ENCODE results near the gene PLAAT2.

Gene PLAAT2

GRCh38 chr11:63518548-63518947 lies 44.6 kb downstream of the PLAAT2 start:
- DNase-seq (ENCODE audit: low read depth) = no peak

GRCh38 chr11:63517156-63517555 lies 46.0 kb downstream of the PLAAT2 start:
- DNase-seq (ENCODE audit: low read depth) = no peak

DNA sequence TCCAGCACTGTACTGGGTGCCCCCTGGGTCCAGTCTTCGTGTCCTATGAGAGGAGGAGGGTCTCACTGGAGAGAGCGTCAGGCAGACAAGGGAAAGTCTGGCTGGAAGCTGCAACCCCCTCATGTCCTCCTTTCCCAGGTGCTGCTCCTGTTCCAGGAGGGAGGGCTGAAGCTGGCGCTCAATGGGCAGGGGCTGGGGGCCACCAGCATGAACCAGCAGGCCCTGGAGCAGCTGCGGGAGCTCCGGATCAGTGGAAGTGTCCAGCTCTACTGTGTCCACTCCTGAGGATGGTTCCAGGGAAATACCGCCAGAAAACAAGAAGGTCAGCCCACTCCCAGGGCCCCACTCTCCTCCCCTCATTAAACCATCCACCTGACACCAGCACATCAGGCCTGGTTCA lies 47.1 kb downstream of the PLAAT2 start:
- DNase-seq (ENCODE audit: low read depth) = no peak

GRCh38 chr11:63512816-63513215 lies 50.4 kb downstream of the PLAAT2 start:
- no peak for DNase-seq (ENCODE audit: low read depth)

DNA sequence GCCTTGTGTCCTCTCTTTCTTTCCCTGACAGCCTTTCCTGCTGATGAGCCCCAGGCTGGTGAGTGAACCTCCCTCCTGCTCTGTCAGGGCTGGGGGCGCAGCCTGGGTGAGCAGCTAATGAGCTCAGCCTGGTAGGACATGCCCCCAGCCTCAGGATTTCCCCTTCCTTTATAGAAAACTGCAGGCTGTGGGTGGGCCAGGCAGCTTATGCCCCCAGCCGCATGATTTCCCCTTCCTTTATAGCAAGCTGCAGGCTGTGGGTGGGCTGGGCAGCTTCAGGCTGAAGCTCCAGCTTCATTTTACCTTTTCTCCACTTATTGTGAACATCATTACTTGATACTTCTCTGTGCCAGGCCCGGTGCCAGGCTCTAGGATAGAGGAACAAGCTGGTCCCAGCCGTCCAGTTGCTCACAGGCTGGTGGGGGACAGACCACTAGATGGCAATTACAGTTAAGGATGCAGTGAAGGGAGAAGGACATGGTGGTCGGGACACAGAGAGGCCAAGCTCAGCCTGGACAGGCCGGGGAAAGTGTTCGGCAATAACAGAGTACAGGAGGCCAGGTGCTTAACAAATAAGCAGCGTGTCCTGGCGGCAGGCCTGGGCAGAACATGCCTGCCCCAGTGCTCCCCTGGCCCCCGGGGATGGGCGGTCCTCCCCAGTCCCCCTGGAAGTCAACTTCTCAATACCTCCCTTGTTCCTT lies 52.0 kb downstream of the PLAAT2 start:
- no peak for DNase-seq (ENCODE audit: low read depth)

DNA sequence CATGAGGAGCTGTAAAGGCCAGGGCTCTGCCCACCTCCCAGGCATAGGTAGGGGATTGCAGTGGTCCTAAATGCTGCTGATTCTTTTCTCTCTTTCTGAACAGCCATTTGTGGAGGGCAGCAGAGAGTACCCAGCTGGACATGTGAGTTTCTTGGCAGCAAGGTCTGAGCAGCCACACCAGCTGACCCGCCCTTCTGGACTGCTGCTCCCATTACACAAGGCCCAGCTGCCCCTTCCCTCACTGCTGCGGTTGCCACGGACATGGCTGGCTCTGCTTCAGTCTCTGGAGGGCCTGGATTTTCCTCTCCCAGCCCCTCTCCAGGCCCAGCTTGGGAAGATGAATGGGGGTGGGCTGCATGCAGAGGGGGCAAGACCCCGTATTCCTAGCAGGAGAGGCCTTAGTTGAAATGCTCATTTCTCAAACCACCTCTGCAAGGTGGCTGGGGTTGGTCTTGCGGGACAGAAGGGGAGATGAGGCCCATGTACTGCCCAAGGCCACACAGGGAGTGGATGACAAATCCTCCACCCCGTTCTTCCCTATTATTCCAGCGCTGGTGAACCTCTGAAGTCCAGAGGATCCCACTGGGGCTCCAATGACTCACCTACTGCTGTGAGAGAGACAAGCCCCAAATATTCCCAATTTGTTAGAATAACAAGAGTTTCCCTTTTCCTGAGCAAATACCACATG lies 52.7 kb downstream of the PLAAT2 start:
- DNase-seq (ENCODE audit: low read depth) = peak; percentile 70

DNA sequence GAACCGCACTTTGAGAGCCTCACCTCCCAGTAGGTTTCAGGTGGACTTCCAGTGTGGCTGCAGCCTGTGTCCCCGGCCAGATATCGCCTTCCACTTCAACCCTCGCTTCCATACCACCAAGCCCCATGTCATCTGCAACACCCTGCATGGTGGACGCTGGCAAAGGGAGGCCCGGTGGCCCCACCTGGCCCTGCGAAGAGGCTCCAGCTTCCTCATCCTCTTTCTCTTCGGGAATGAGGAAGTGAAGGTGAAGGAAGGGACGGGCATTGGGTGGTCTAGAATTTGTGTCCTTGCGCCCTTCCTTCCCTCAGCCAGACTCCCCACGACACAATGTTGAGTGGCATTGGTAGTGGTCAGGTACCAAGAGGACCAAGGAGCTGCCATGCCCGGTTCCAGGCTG lies 54.4 kb downstream of the PLAAT2 start:
- DNase-seq (ENCODE audit: low read depth) = no peak

DNA sequence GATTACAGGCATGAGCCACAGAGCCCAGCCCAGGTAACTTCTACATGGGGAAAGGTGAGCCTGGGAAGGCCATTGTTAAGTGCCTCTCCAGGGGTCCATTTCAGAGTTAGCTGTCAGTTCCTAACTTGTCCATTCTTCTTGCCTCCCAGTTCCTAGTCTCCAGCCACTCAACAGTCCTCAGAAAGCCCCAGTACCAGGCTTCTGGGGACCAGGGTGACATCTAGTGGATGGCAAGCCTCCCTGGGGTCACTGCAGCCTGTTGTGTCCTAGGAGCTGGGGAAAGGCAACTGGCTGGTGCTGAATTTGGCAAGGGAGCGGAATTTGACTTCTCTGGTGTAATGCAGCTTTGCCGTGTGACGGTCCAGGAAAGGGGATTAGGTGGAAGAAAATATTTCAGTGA lies 55.2 kb downstream of the PLAAT2 start:
- no peak for DNase-seq (ENCODE audit: low read depth)

DNA sequence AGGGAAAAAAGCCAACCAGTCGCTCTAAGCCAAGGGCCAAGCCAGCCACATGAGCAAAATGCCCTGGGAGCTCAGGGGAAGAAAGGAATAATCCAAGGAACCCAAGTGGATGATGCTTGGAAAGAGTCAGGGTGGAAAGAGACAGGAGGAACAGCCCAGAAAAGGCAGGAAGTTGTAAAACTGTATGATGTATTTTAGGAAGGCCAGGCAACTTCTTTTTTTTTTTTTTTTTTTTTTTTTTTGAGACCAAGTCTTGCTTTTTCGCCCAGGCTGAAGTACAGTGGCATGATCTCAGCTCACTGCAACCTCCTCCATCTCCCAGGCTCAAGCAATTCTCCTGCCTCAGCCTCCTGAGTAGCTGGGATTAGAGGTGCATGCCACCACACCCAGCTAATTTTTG lies 55.7 kb downstream of the PLAAT2 start:
- DNase-seq (ENCODE audit: low read depth) = no peak

GRCh38 chr11:63506876-63507275 lies 56.3 kb downstream of the PLAAT2 start:
- no peak for DNase-seq (ENCODE audit: low read depth)

GRCh38 chr11:63505857-63506528 lies 57.2 kb downstream of the PLAAT2 start, which contains the start of gene LGALS12:
TSS of gene LGALS12 (plus strand) at chr11:63506084. CDS start at chr11:63506459, 375 bp downstream.
- DNase-seq (ENCODE audit: low read depth) = no peak

GRCh38 chr11:63504933-63505586 lies 58.1 kb downstream of the PLAAT2 start:
- peak; percentile 28 for DNase-seq (ENCODE audit: low read depth)

DNA sequence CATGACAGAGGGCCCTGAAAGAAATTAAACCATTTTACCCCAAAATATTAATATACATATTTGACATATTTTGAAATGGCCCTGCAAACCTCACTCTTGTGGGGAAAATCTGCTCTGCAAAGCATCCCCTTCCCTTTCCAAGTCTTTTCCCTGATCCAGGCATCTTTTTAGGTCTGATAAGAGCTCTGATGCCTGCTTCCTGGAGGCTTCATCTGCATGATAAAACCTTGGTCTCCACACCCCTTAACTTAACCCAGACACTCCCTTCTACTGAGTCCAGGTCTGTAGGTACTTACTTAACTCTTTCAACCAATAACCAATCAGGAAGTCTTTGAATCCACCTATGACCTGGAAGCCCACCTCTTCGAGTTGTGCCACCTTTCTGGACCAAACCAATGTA lies 59.1 kb downstream of the PLAAT2 start:
- no peak for DNase-seq (ENCODE audit: low read depth)

DNA sequence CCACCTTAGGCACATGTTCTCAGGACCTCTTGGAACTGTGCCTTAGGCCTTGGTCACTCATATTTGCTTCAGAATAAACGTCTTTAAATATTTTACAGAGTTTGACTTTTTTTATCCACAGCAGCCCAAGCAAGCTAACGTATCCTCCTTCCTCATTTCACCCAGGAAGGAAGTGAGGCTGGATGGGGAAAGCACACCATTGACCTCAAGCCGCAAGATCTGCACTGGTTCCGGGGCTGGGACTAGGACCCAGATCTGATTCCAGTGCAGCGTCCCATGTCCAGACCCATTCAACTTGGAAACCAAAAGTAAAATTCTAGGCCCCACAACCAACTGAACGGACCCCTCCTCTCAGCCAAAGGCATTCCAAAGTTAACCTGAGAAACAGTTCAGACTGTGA lies 59.7 kb downstream of the PLAAT2 start:
- no peak for DNase-seq (ENCODE audit: low read depth)

Data from fibroblast of the conjunctiva (primary cell).